WTC11 (cell line): Measurements from ENCODE around the gene PYGB. TPM values are rescaled to one million over a fixed set of nuclear protein-coding genes. Genes with fewer than 3 reads are reported as not detected.
A peak's percentile ranks its signal among the peaks of the same experiment; 100 is the strongest.

Source experiments
- ATAC-seq: fragments of 200-7000 bp; cut with Tn5 transposase; 2 replicates; pipeline ENCODE4 v1.10.0; 2021; ENCODE audit warnings: mild to moderate bottlenecking, moderate library complexity
- CTCF ChIA-PET: fragments of 300-600 bp; sonication (Branson Sonifier 250); formaldehyde crosslinking; loops from one replicate; lab custom pipeline; 2021; ENCODE audit warnings: antibody characterized with exemption; lab: Charles Lee
- POLR2A ChIA-PET: fragments of 350-600 bp; sonication (Branson Sonifier 250); formaldehyde crosslinking; loops from one replicate; lab custom pipeline; 2021; ENCODE audit warnings: antibody characterized with exemption; lab: Charles Lee
- DNase-seq: peaks from one replicate; pipeline ENCODE4 v3.0.0; 2021; ENCODE audit warnings: low spot score
- H3K27ac Mint-ChIP-seq: 2 replicates; pipeline ENCODE4 v1.8.0; 2021; ENCODE audit warnings: mixed read lengths
- H3K27me3 Mint-ChIP-seq: 2 replicates; pipeline ENCODE4 v1.8.0; 2021; ENCODE audit warnings: low read depth, mild to moderate bottlenecking, moderate library complexity, mixed read lengths
- H3K36me3 Mint-ChIP-seq: 2 replicates; pipeline ENCODE4 v1.8.0; 2021; ENCODE audit warnings: mixed read lengths
- H3K4me1 Mint-ChIP-seq: 2 replicates; pipeline ENCODE4 v1.8.0; 2022; ENCODE audit warnings: mixed read lengths
- H3K4me3 Mint-ChIP-seq: 2 replicates; pipeline ENCODE4 v1.8.0; 2021; ENCODE audit warnings: mild to moderate bottlenecking, moderate library complexity, mixed read lengths
- H3K9me3 Mint-ChIP-seq: 2 replicates; pipeline ENCODE4 v1.8.0; 2021; ENCODE audit warnings: mixed read lengths
- ATF1 ChIP-seq: sonication (generic); formaldehyde crosslinking; IDR thresholded peaks from 2 replicates; pipeline ENCODE4 v1.8.1; 2023; ENCODE audit warnings: mild to moderate bottlenecking, moderate library complexity, missing genetic modification reagents
- ETV6 ChIP-seq: sonication (generic); formaldehyde crosslinking; IDR thresholded peaks from 2 replicates; pipeline ENCODE4 v1.8.1; 2022; ENCODE audit warnings: mild to moderate bottlenecking, missing genetic modification reagents
- HMGXB4 ChIP-seq: sonication (generic); formaldehyde crosslinking; IDR thresholded peaks from 2 replicates; pipeline ENCODE4 v1.8.1; 2023; ENCODE audit warnings: mild to moderate bottlenecking, moderate library complexity, missing genetic modification reagents
- MAX ChIP-seq: sonication (generic); formaldehyde crosslinking; IDR thresholded peaks from 2 replicates; pipeline ENCODE4 v1.8.0; 2022; ENCODE audit warnings: mild to moderate bottlenecking, missing genetic modification reagents
- NFE2L1 ChIP-seq: sonication (generic); formaldehyde crosslinking; IDR thresholded peaks from 2 replicates; pipeline ENCODE4 v1.8.1; 2023; ENCODE audit warnings: missing genetic modification reagents
- RELA ChIP-seq: sonication (generic); formaldehyde crosslinking; IDR thresholded peaks from 2 replicates; pipeline ENCODE4 v1.8.1; 2022; ENCODE audit warnings: missing genetic modification reagents, mild to moderate bottlenecking, borderline replicate concordance
- RORB ChIP-seq: fragments of 250-450 bp; sonication (Bioruptor Pico); IDR thresholded peaks from 2 replicates; pipeline ENCODE4 v1.9.0; 2021; ENCODE audit warnings: mild to moderate bottlenecking
- SMAD3 ChIP-seq: sonication (generic); formaldehyde crosslinking; IDR thresholded peaks from 2 replicates; pipeline ENCODE4 v1.8.0; 2022; ENCODE audit warnings: missing genetic modification reagents, mild to moderate bottlenecking, borderline replicate concordance
- TEAD1 ChIP-seq: sonication (generic); formaldehyde crosslinking; IDR thresholded peaks from 2 replicates; pipeline ENCODE4 v1.8.0; 2022; ENCODE audit warnings: mild to moderate bottlenecking, missing genetic modification reagents
- TEAD4 ChIP-seq: sonication (generic); formaldehyde crosslinking; IDR thresholded peaks from 2 replicates; pipeline ENCODE4 v1.8.0; 2022; ENCODE audit warnings: mild to moderate bottlenecking, missing genetic modification reagents
- ZNF281 ChIP-seq: sonication (generic); formaldehyde crosslinking; IDR thresholded peaks from 2 replicates; pipeline ENCODE4 v1.8.0; 2023; ENCODE audit warnings: mild to moderate bottlenecking, missing genetic modification reagents
- ZNF423 ChIP-seq: fragments of 250-450 bp; sonication (Bioruptor Pico); IDR thresholded peaks from 2 replicates; pipeline ENCODE4 v2.1.2; 2022; ENCODE audit warnings: mild to moderate bottlenecking, moderate library complexity
- total RNA-seq: library from RNA; stranded (reverse); gene quantifications from 3 replicates; pipeline ENCODE4 v1.2.3, GENCODE V29; 2021
- TF ChIP-seq, protein P1 (sequence below): sonication (generic); formaldehyde crosslinking; IDR thresholded peaks from 2 replicates; pipeline ENCODE4 v1.8.0; 2022; ENCODE audit warnings: mild to moderate bottlenecking, missing genetic modification reagents
- TF ChIP-seq, protein P2 (sequence below): fragments of 250-450 bp; sonication (Bioruptor Pico); IDR thresholded peaks from 2 replicates; pipeline ENCODE4 v1.8.0; 2021; ENCODE audit warnings: mild to moderate bottlenecking
- TF ChIP-seq, protein P3 (sequence below): sonication (generic); formaldehyde crosslinking; IDR thresholded peaks from 2 replicates; pipeline ENCODE4 v1.8.1; 2023; ENCODE audit warnings: mild to moderate bottlenecking, missing genetic modification reagents
- TF ChIP-seq, protein P4 (sequence below): sonication (generic); formaldehyde crosslinking; conservative IDR thresholded peaks from 2 replicates; pipeline ENCODE4 v1.8.1; 2022; ENCODE audit warnings: mild to moderate bottlenecking, missing genetic modification reagents

Gene PYGB
- total RNA-seq, 1 experiment from 2014 or later, result 48.5 TPM

- Mint-ChIP-seq H3K4me1 (peaks cover 28% of the 10 kb centered on the region), H3K36me3 (peaks cover 3% of the 10 kb centered on the region; the same call in 1 of the 2 replicates), H3K27me3 (no peaks in the 10 kb centered on the region), H3K9me3 (no peaks in the 10 kb centered on the region), H3K27ac (peak overlapping the region; percentile 57; the same call in 1 of the 2 replicates), H3K4me3 (no peak overlapping the region)
- TF ChIP-seq, protein P1, sequence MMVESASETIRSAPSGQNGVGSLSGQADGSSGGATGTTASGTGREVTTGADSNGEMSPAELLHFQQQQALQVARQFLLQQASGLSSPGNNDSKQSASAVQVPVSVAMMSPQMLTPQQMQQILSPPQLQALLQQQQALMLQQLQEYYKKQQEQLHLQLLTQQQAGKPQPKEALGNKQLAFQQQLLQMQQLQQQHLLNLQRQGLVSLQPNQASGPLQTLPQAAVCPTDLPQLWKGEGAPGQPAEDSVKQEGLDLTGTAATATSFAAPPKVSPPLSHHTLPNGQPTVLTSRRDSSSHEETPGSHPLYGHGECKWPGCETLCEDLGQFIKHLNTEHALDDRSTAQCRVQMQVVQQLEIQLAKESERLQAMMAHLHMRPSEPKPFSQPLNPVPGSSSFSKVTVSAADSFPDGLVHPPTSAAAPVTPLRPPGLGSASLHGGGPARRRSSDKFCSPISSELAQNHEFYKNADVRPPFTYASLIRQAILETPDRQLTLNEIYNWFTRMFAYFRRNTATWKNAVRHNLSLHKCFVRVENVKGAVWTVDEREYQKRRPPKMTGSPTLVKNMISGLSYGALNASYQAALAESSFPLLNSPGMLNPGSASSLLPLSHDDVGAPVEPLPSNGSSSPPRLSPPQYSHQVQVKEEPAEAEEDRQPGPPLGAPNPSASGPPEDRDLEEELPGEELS (CRISPR knock-in tag), result no peak
- 0 out of 2 replicates have a peak, but pooled peaks have one; percentile 21 for TF ChIP-seq TEAD1 (CRISPR knock-in tag)
- ATAC-seq, result 0 out of 2 replicates have a peak, but pooled peaks have one; percentile 2
- DNase-seq, result peak; percentile 40
- ChIA-PET POLR2A (interaction anchor here (1.6 kb wide), 1 partner anchor 48 kb away, joined by 5 read pairs; the partner anchor contains the start of gene PYGB), CTCF (interaction anchor here (0.7 to 5.1 kb wide), 23 partner anchors 11 to 285 kb away, joined by 3 to 78 read pairs (median 5); partner anchors contain the start of genes ABHD12, GINS1 and PYGB)
Observed at GRCh38 chr20:25296094-25297093, 48.5 kb downstream of the PYGB start.

DNA sequence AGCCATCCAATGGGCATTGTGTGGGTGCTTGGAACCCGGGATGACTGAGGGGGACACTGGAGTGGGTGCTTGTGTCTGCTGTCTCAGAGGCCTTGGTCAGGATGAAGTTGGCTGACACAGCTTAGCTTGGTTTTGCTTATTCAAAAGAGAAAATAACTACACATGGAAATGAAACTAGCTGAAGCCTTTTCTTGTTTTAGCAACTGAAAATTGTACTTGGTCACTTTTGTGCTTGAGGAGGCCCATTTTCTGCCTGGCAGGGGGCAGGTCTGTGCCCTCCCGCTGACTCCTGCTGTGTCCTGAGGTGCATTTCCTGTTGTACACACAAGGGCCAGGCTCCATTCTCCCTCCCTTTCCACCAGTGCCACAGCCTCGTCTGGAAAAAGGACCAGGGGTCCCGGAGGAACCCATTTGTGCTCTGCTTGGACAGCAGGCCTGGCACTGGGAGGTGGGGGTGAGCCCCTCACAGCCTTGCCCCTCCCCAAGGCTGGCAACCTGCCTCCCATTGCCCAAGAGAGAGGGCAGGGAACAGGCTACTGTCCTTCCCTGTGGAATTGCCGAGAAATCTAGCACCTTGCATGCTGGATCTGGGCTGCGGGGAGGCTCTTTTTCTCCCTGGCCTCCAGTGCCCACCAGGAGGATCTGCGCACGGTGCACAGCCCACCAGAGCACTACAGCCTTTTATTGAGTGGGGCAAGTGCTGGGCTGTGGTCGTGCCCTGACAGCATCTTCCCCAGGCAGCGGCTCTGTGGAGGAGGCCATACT is 49.4 kb downstream of the PYGB start:
- no peak for ATAC-seq
- Mint-ChIP-seq H3K27me3 (no peaks in the 10 kb centered on the region), H3K4me3 (no peak overlapping the region), H3K36me3 (peaks cover 3% of the 10 kb centered on the region; the same call in 1 of the 2 replicates), H3K27ac (no peak overlapping the region; the same call in 1 of the 2 replicates), H3K9me3 (no peaks in the 10 kb centered on the region), H3K4me1 (peaks cover 28% of the 10 kb centered on the region)
- DNase-seq, result no peak
- CTCF ChIA-PET, result interaction anchor here (1.6 to 5.1 kb wide), 3 partner anchors 46 to 102 kb away, joined by 5 to 78 read pairs (median 5); no protein-coding TSS in a partner anchor
- TF ChIP-seq ETV6 (CRISPR knock-in tag), result no peak
- no peak for TF ChIP-seq RORB (CRISPR knock-in tag)
- 0 out of 2 replicates have a peak, but pooled peaks have one; percentile 16 for TF ChIP-seq ZNF423 (CRISPR knock-in tag)
- TF ChIP-seq SMAD3 (CRISPR knock-in tag), result no peak
- no peak for TF ChIP-seq NFE2L1 (CRISPR knock-in tag)
- TF ChIP-seq ATF1 (CRISPR knock-in tag), result no peak
- TF ChIP-seq, protein P2, sequence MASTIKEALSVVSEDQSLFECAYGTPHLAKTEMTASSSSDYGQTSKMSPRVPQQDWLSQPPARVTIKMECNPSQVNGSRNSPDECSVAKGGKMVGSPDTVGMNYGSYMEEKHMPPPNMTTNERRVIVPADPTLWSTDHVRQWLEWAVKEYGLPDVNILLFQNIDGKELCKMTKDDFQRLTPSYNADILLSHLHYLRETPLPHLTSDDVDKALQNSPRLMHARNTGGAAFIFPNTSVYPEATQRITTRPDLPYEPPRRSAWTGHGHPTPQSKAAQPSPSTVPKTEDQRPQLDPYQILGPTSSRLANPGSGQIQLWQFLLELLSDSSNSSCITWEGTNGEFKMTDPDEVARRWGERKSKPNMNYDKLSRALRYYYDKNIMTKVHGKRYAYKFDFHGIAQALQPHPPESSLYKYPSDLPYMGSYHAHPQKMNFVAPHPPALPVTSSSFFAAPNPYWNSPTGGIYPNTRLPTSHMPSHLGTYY (CRISPR knock-in tag), result no peak
- TF ChIP-seq MAX (CRISPR knock-in tag), result no peak
- TF ChIP-seq, protein P3, sequence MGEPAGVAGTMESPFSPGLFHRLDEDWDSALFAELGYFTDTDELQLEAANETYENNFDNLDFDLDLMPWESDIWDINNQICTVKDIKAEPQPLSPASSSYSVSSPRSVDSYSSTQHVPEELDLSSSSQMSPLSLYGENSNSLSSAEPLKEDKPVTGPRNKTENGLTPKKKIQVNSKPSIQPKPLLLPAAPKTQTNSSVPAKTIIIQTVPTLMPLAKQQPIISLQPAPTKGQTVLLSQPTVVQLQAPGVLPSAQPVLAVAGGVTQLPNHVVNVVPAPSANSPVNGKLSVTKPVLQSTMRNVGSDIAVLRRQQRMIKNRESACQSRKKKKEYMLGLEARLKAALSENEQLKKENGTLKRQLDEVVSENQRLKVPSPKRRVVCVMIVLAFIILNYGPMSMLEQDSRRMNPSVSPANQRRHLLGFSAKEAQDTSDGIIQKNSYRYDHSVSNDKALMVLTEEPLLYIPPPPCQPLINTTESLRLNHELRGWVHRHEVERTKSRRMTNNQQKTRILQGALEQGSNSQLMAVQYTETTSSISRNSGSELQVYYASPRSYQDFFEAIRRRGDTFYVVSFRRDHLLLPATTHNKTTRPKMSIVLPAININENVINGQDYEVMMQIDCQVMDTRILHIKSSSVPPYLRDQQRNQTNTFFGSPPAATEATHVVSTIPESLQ (CRISPR knock-in tag), result no peak
- POLR2A ChIA-PET, result no interaction called here

DNA sequence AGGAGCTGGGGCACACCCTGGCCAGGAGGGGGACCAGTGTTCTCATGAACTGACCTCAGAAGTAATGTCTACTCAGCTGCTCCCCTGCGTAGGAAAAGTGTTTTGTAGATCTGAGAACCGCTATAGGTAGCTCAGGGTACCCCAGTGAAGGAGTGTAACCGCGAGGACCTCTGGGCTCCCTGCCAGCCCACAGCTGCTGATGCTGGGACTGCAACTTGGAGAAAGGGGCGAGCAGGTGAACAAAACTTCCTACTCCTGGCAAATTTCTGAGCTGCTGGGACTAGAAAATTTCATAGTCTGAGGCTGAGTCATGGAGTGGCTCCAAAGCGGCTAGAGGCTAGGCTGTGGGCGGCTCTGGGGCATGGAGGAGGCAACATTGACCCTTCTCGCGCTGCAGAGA is 51.9 kb downstream of the PYGB start:
- H3K4me3 Mint-ChIP-seq, result no peak overlapping the region
- DNase-seq (no peak), ATAC-seq (no peak)
- H3K27ac Mint-ChIP-seq, result no peak overlapping the region; the same call in 1 of the 2 replicates
- no peaks in the 10 kb centered on the region for H3K9me3 Mint-ChIP-seq
- H3K4me1 Mint-ChIP-seq, result peaks cover 25% of the 10 kb centered on the region
- POLR2A ChIA-PET, result interaction anchor here (0.6 kb wide), 1 partner anchor 136 kb away, joined by 3 read pairs; no protein-coding TSS in a partner anchor
- CTCF ChIA-PET, result interaction anchor here (1.8 to 2.1 kb wide), 6 partner anchors 8 to 99 kb away, joined by 5 to 19 read pairs (median 6); no protein-coding TSS in a partner anchor
- peaks cover 7% of the 10 kb centered on the region; the same call in 1 of the 2 replicates for H3K36me3 Mint-ChIP-seq
- H3K27me3 Mint-ChIP-seq, result no peaks in the 10 kb centered on the region
- TF ChIP-seq ZNF281 (CRISPR knock-in tag), result no peak
- no peak for TF ChIP-seq RELA (CRISPR knock-in tag)
- no peak for TF ChIP-seq TEAD4
- no peak for TF ChIP-seq HMGXB4 (CRISPR knock-in tag)
- TF ChIP-seq, protein P4, sequence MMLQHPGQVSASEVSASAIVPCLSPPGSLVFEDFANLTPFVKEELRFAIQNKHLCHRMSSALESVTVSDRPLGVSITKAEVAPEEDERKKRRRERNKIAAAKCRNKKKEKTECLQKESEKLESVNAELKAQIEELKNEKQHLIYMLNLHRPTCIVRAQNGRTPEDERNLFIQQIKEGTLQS, result no peak
